Lung (tissue), 12 donors: ENCODE results near the gene ABCC4. TPM values are rescaled to one million over a fixed set of nuclear protein-coding genes. Genes with fewer than 3 reads are reported as not detected.

Source experiments
- ATAC-seq: fragments of 200-7000 bp; cut with Tn5 transposase; one replicate; pipeline ENCODE4 v1.9.1; 2020; ENCODE audit warnings: moderate number of reproducible peaks; ENCODE audit not compliant: insufficient read depth, low FRiP score
- DNase-seq, 3 donors: peaks; one replicate each; pipeline ENCODE4 v3.0.0-alpha.2; 2013 to 2017
- H3K27ac ChIP-seq, 2 donors: one replicate each; pipeline ENCODE4 v1.5.1; 2013; ENCODE audit warnings: mild to moderate bottlenecking in 2 of 2, moderate library complexity in 2 of 2, control low read depth in 1 of 2, inconsistent platforms in 1 of 2, low read depth in 1 of 2, low read length in 1 of 2
- H3K27me3 ChIP-seq, 3 donors: one replicate each; pipeline ENCODE4 v1.5.1; 2013; ENCODE audit warnings: low read length in 2 of 3; ENCODE audit not compliant: control insufficient read depth in 3 of 3, insufficient read depth in 3 of 3
- H3K36me3 ChIP-seq, 4 donors: one replicate each; pipeline ENCODE4 v1.5.1; 2013; ENCODE audit warnings: low read length in 4 of 4, mild to moderate bottlenecking in 1 of 4, moderate library complexity in 1 of 4; ENCODE audit not compliant: control insufficient read depth in 4 of 4, insufficient read depth in 4 of 4
- H3K4me1 ChIP-seq, 5 donors: one replicate each; pipeline ENCODE4 v1.5.1; 2013; ENCODE audit warnings: low read length in 5 of 5, mild to moderate bottlenecking in 2 of 5, moderate library complexity in 1 of 5; ENCODE audit not compliant: control insufficient read depth in 5 of 5, insufficient read depth in 5 of 5
- H3K4me3 ChIP-seq: one replicate; pipeline ENCODE4 v1.5.1; 2013; ENCODE audit warnings: mild to moderate bottlenecking, control low read depth, moderate library complexity
- H3K9ac ChIP-seq, 2 donors: one replicate each; pipeline ENCODE4 v1.5.1; 2013; ENCODE audit warnings: low read length in 2 of 2, control low read depth in 1 of 2; ENCODE audit not compliant: insufficient read depth in 1 of 2
- H3K9me3 ChIP-seq, 4 donors: one replicate each; pipeline ENCODE4 v1.5.1; 2013; ENCODE audit warnings: low read length in 3 of 4, mild to moderate bottlenecking in 1 of 4, moderate library complexity in 1 of 4; ENCODE audit not compliant: control insufficient read depth in 4 of 4, insufficient read depth in 3 of 4
- CTCF ChIP-seq: IDR thresholded peaks from 2 replicates; pipeline ENCODE4 v1.5.1; 2012; ENCODE audit warnings: mild to moderate bottlenecking; ENCODE audit errors: control extremely low read depth, extremely low read depth
- WGBS, 2 donors: extraction: QIAGEN DNeasy Blood & Tissue Kit; methylation state at CpG; one replicate each; pipeline ENCODE4 v1.1.7; 2013; 5-methylcytosine and 5-hydroxymethylcytosine counted together
- polyA plus RNA-seq, 2 donors: library from polyadenylated mRNA; stranded (reverse); fragments of 200-250 nt; gene quantifications; one replicate each; pipeline ENCODE4 v1.2.1, GENCODE V29; 2013
- total RNA-seq, 2 donors: library from RNA; depleted of rRNA in 1 of 2; stranded (reverse); fragments of >200 nt in 1 of 2; gene quantifications; one replicate each; pipeline ENCODE4 v1.2.1, GENCODE V29; 2014 to 2021
- donor health status: control.
- donor health status: control.
- donor health status: Bipolar disorder and iron deficiency.
- donor health status: healthy.
- donor health status: DM: yes; HTN: yes; CAD: no.

The ABCC4 gene
- total and polyA plus RNA-seq, 4 donors, result 7.1 to 38.7 (median 20.6) TPM

- ATAC-seq (no peak), DNase-seq (no peak)
- Histone ChIP-seq H3K4me1 (peaks cover 0 to 15% (median 4%) of the 10 kb centered on the region in 5 donors), H3K4me3 (no peak overlapping the region), H3K9ac (no peak overlapping the region), H3K27ac (no peak overlapping the region), H3K9me3 (no peaks in the 10 kb centered on the region), H3K27me3 (no peaks in the 10 kb centered on the region), H3K36me3 (no peaks in the 10 kb centered on the region)
- WGBS, 2 donors, result 97 to 99% methylated on average over 5 of the region's 5 CpGs
- TF ChIP-seq CTCF, result no peak
Measured at GRCh38 chr13:95133498-95133897, 167.8 kb downstream of the ABCC4 start.

GRCh38 chr13:95129004-95129403, 172.2 kb downstream of the ABCC4 start:
- peaks cover 0 to 7% (median 4%) of the 10 kb centered on the region in 5 donors for H3K4me1 ChIP-seq
- no peak for DNase-seq
- H3K27ac ChIP-seq, result no peak overlapping the region
- no peak for TF ChIP-seq CTCF
- H3K9ac ChIP-seq, result no peak overlapping the region
- no peak for ATAC-seq
- no peaks in the 10 kb centered on the region for H3K9me3 ChIP-seq
- no peaks in the 10 kb centered on the region for H3K27me3 ChIP-seq
- no peak overlapping the region for H3K4me3 ChIP-seq
- 93 to 97% methylated on average over 3 of the region's 3 CpGs for WGBS, 2 donors
- no peaks in the 10 kb centered on the region for H3K36me3 ChIP-seq

GRCh38 chr13:95128045-95128643, 173.1 kb downstream of the ABCC4 start:
- no peak overlapping the region for H3K27ac ChIP-seq
- H3K9me3 ChIP-seq, result no peaks in the 10 kb centered on the region
- peaks cover 0 to 8% (median 4%) of the 10 kb centered on the region in 5 donors for H3K4me1 ChIP-seq
- ATAC-seq (no peak), DNase-seq (peak in 2 of 3 donors; percentile 21 to 56)
- H3K9ac ChIP-seq, result no peak overlapping the region
- H3K27me3 ChIP-seq, result no peaks in the 10 kb centered on the region
- no peak overlapping the region for H3K4me3 ChIP-seq
- WGBS, 2 donors, result 52 to 71% methylated on average over 3 of the region's 3 CpGs
- H3K36me3 ChIP-seq, result no peaks in the 10 kb centered on the region
- TF ChIP-seq CTCF, result no peak

- no peak for ATAC-seq
- no peak overlapping the region for H3K27ac ChIP-seq
- no peaks in the 10 kb centered on the region for H3K9me3 ChIP-seq
- TF ChIP-seq CTCF, result no peak
- no peak overlapping the region for H3K4me3 ChIP-seq
- no peak for DNase-seq
- H3K4me1 ChIP-seq, result peaks cover 0 to 8% (median 0%) of the 10 kb centered on the region in 5 donors
- no peak overlapping the region for H3K9ac ChIP-seq
- no peaks in the 10 kb centered on the region for H3K27me3 ChIP-seq
- WGBS, 2 donors, result 93 to 94% methylated on average over 2 of the region's 2 CpGs
- peaks cover 0 to 4% (median 0%) of the 10 kb centered on the region in 4 donors for H3K36me3 ChIP-seq
Measured at GRCh38 chr13:95124959-95125358, 176.3 kb downstream of the ABCC4 start.
